Lower leg skin (tissue), 4 donors: ENCODE results near the gene LEFTY1. TPM values are rescaled to one million over a fixed set of nuclear protein-coding genes. Genes with fewer than 3 reads are reported as not detected.
A peak's percentile ranks its signal among the peaks of the same experiment; 100 is the strongest.

Experiments
- DNase-seq, 2 donors: peaks; one replicate each; pipeline ENCODE4 v3.0.0-alpha.2; 2019; ENCODE audit warnings: low spot score in 2 of 2
- H3K4me3 ChIP-seq: fragments of 200-600 bp; sonication (generic); 2 replicates; pipeline ENCODE4 v1.5.1; 2017; ENCODE audit warnings: mild to moderate bottlenecking, low read depth; ENCODE audit not compliant: poor library complexity, severe bottlenecking
- CTCF ChIP-seq, 3 donors: fragments of 450-650 bp; IDR thresholded peaks; one replicate each; pipeline ENCODE4 v1.5.1; 2016; ENCODE audit warnings: antibody characterized with exemption in 3 of 3, mild to moderate bottlenecking in 3 of 3, moderate library complexity in 2 of 3
- POLR2A ChIP-seq, 2 donors: fragments of 450-650 bp; IDR thresholded peaks; one replicate each; pipeline ENCODE4 v1.6.1; 2016 to 2017; ENCODE audit warnings: antibody characterized with exemption in 2 of 2, mild to moderate bottlenecking in 1 of 2, moderate library complexity in 1 of 2
- WGBS, 2 donors: methylation state at CpG; one replicate each; pipeline ENCODE4 v1.1.5; 2018; 5-methylcytosine and 5-hydroxymethylcytosine counted together
- intact Hi-C: fragments of 100-400 bp; cut with DNase I; formaldehyde crosslinking; loops from one replicate; pipeline ENCODE4 v1.15.0; 2023; ENCODE audit warnings: low total_unique reads
- total RNA-seq, 4 donors: library from RNA; depleted of rRNA; stranded (reverse); fragments of >200 nt; gene quantifications; one replicate each; pipeline ENCODE4 v1.1.0, GENCODE V29; 2016

LEFTY1 gene
- total RNA-seq, 4 donors from 2014 or later: 0.19 to 1.2 (median 0.39) TPM; not detected in 1

- no peak for TF ChIP-seq CTCF (IDR thresholded peaks at IDR 0.05)
- no peak for TF ChIP-seq POLR2A (IDR thresholded peaks at IDR 0.05)
- no peak for DNase-seq
- intact Hi-C loops: loop anchor here (5.0 kb wide), 1 partner anchor 376 kb away; no protein-coding TSS in a partner anchor
- no peak overlapping the region for H3K4me3 ChIP-seq
- WGBS, 2 donors: 66% methylated on average over 16 of the region's 16 CpGs
Measured at GRCh38 chr1:225848030-225848955, 40.7 kb downstream of the LEFTY1 start.

GRCh38 chr1:225847610-225848009 lies 41.3 kb downstream of the LEFTY1 start:
- intact Hi-C loops: loop anchor here (5.0 kb wide), 1 partner anchor 375 kb away; no protein-coding TSS in a partner anchor
- TF ChIP-seq POLR2A (IDR thresholded peaks at IDR 0.05) (no peak), CTCF (IDR thresholded peaks at IDR 0.05) (no peak)
- WGBS, 2 donors: 34 to 42% methylated on average over 4 of the region's 4 CpGs
- no peak overlapping the region for H3K4me3 ChIP-seq
- DNase-seq: no peak

GRCh38 chr1:225846331-225847310 lies 42.3 kb downstream of the LEFTY1 start:
- TF ChIP-seq CTCF (IDR thresholded peaks at IDR 0.05) (no peak), POLR2A (IDR thresholded peaks at IDR 0.05) (no peak)
- WGBS, 2 donors: 86 to 88% methylated on average over 20 of the region's 20 CpGs
- DNase-seq: no peak
- H3K4me3 ChIP-seq: no peak overlapping the region
- intact Hi-C loops: loop anchor here (5.0 kb wide), 1 partner anchor 374 kb away; no protein-coding TSS in a partner anchor

- DNase-seq: peak; percentile 73 to 92
- intact Hi-C loops: loop anchor here (5.0 kb wide), 1 partner anchor 373 kb away; no protein-coding TSS in a partner anchor
Measured at GRCh38 chr1:225845571-225846259, 43.2 kb downstream of the LEFTY1 start.

More at GRCh38 chr1:225845571-225846259, 43.2 kb downstream of the LEFTY1 start:
- H3K4me3 ChIP-seq: no peak overlapping the region
- TF ChIP-seq POLR2A (IDR thresholded peaks at IDR 0.05) (no peak), CTCF (IDR thresholded peaks at IDR 0.05) (peak in 1 of 3 donors; percentile 43)
- 67 to 69% methylated on average over 6 to 10 of the region's 13 CpGs for WGBS, 2 donors
